GM12891 (cell line): ENCODE measurements around the gene SBK1.
"Not testable (repeated sequence)": the region's sequence is repeated elsewhere in the genome, so short reads cannot be mapped to it uniquely, and the experiment has no call there.

Source experiments
- DNase-seq: peaks from one replicate; pipeline ENCODE4 v3.0.0; 2011; ENCODE audit warnings: low spot score; ENCODE audit not compliant: insufficient read length
- FAIRE-seq: peaks from 2 replicates; lab custom pipeline; 2011; peaks lifted over from hg19 to GRCh38; lab: Jason Lieb, UNC
- PAX5 ChIP-seq: IDR thresholded peaks from 2 replicates; pipeline ENCODE4 v1.6.1; 2011; ENCODE audit warnings: low read length, moderate library complexity, mild to moderate bottlenecking; ENCODE audit not compliant: insufficient read depth, severe bottlenecking
- POLR2A ChIP-seq: IDR thresholded peaks from 2 replicates; pipeline ENCODE4 v1.6.1; 2011; ENCODE audit warnings: low read depth, low read length, control low read depth
- POLR2AphosphoS5 ChIP-seq: IDR thresholded peaks from 2 replicates; pipeline ENCODE4 v1.6.1; 2011; ENCODE audit warnings: low read depth, low read length, control low read depth
- POU2F2 ChIP-seq: IDR thresholded peaks from 2 replicates; pipeline ENCODE4 v1.6.1; 2011; ENCODE audit warnings: low read depth, mild to moderate bottlenecking, control low read depth, low read length, moderate library complexity
- SPI1 ChIP-seq: IDR thresholded peaks from 2 replicates; pipeline ENCODE4 v1.6.1; 2011; ENCODE audit warnings: low read depth, low read length, control low read depth
- TAF1 ChIP-seq: IDR thresholded peaks from 2 replicates; pipeline ENCODE4 v1.6.1; 2011; ENCODE audit warnings: low read depth, low read length, control low read depth

The SBK1 gene

DNA sequence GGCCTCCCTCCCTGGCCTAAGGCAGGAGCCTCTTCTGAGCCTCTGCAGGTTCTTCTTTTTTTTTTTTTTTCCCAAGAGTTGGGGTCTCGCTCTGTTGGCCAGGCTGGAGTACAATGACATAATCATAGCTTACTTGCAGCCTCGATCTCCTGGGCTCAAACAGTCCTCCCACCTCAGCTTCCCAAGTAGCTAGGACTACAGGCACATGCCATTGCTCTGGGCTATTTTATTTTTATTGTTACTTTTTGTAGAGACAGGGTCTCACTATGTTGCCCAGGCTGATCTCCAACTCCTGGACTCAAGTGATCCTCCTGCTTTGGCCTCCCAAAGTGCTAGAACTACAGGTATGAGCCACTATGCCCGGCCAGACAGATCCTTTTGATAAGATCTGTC is 32.6 kb downstream of the SBK1 start:
- no peak for DNase-seq
- FAIRE-seq: no peak
- no peak for TF ChIP-seq POU2F2
- no peak for TF ChIP-seq PAX5
- TF ChIP-seq POLR2A: no peak
- TF ChIP-seq POLR2AphosphoS5: no peak
- no peak for TF ChIP-seq TAF1
- no peak for TF ChIP-seq SPI1

DNA sequence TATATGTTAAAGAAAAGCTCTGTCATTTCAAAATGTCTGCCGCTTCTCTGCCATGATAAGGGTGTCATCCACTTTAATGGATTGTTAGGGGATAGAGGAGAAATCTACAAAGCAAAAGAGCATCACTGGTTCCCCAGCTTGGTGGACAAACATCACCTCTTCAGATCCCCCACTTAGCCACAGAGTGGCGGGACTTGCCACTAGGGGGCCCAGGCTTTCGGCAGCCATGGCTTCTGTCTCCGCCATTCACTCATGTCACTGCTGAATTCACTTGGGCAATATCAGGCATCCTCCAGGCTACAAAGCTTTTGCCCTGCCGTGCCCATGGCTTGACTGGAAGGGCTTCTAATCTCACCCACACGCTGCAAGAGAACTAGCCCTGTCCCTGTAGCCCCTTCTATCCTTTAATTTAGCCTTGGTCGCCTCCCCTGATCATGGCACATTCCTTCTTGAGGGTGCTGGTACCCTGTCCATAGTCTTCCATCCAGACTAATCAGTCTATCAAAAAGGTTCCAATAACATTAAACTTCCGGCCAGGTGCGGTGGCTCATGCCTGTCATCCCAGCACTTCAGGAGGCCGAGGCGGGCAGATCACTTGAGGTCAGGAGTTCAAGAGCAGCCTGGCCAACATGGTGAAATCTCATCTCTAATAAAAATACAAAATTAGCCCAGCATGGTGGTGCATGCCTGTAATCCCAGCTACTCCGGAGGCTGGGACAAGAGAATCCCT is 34.7 kb downstream of the SBK1 start:
- TF ChIP-seq SPI1 (no peak), POLR2A (no peak), POU2F2 (no peak), PAX5 (no peak), TAF1 (no peak), POLR2AphosphoS5 (no peak)
- no peak for FAIRE-seq
- peak; percentile 75 for DNase-seq

DNA sequence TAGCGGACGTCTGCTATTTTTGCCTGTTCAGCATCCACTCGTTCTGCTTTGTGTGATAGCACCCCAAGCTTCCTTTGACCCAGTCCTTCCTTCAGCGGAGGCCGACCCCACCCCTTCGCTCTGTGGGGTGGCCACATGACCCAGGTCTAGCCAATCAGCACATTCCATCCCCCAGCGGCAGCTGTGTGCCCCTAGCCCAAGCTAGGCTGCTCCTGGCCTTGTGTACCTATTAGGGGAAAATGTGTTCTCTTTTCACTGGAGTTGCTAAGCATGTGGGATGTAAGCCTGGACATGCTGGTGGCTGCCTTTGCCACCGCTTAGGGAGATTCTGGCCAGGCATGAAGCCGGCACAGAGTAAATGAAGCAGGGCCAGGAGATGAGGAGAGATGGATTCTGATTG is 37.9 kb downstream of the SBK1 start:
- DNase-seq, FAIRE-seq: not testable (repeated sequence)

DNA sequence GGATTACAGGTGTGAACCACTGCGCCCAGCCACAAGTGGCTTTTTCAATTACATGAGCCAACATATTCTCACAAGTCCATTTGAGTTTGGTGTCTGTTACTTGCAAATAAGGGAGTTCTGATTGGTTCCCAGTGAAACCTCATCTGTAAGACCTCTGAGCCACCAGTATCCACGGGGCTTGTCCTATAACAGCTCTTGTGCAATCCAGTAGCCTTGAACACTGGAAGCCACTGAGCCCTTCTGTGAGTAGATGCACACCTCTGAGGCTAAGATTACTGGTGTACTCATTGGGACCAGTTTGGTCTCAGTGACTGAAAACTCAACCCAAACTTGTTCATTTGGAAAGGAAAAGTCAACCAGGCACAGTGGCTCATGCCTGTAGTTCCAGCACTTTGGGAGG is 38.7 kb downstream of the SBK1 start:
- DNase-seq, FAIRE-seq: not testable (repeated sequence)

DNA sequence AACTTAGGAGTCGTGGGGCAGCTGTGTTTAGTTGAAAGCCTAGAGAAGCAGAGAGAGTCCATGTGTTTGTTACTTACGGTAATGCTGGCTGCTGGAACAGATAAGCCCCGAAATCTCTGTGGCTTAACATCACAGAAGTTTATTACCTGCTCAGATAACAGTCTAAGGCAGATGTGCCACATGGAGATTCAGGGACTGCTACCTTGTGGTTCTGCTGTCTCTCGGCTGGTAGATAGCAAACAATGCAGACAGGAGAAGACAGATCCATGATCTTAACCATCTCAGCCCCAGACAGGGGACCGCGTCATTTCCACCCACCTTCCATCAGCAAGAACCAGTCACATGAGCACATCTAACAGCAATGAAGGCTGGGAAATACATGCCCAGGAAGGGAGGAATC is 40.3 kb downstream of the SBK1 start:
- DNase-seq: not testable (repeated sequence)

DNA sequence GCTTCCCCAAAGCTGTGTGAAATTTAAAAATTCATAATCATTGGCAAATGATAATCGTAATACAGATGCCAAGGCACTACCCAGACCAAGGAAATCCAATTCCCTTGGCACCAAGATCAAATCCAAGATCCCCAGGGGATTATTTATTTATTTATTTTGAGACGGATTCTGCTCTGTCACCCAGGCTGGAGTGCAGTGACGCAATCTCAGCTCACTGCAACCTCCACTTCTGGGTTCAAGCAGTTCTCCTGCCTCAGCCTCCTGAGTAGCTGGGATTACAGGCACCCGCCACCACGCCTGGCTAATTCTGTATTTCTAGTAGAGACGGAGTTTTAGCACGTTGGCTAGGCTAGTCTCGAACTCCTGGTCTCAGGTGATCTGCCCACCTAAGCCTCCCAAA is 43.4 kb downstream of the SBK1 start:
- not testable (repeated sequence) for FAIRE-seq, DNase-seq

More for the DNA sequence above, 40.3 kb downstream of the SBK1 start:
- not testable (repeated sequence) for FAIRE-seq

DNA sequence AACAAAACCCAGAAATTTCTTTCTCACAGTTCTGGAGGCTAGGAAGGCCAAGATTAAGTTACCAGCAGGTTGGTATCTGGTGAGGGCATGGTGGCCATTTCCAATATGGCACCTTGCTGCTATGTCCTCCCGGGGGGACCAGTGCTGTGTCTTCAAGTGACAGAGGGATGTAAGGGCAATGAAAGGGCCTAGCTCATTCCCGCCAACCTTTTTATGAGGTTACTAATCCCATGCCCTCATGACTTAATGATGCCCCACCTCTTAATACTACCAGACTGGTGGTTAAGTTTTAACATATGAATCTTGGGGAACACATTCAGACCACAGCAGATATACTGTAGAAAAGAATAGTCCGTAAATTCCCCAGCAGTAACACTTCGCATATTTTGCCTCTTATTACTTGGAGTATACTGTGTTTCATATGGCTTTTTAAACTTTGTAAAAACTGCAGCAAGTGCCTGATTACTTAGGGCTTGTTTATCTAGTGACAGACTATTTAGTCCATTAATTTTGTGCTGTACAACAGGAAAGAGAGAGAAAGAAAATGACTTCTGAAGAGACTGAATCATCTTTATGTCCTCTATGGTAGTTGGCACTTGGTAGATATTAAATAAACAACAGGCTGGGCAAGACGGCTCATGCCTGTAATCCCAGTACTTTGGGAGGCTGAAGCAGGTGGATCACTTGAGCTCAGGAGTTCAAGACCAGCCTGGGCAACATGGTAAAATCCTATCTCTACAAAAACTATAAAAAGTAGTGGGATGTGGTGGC is 44.8 kb downstream of the SBK1 start:
- FAIRE-seq, DNase-seq: not testable (repeated sequence)

DNA sequence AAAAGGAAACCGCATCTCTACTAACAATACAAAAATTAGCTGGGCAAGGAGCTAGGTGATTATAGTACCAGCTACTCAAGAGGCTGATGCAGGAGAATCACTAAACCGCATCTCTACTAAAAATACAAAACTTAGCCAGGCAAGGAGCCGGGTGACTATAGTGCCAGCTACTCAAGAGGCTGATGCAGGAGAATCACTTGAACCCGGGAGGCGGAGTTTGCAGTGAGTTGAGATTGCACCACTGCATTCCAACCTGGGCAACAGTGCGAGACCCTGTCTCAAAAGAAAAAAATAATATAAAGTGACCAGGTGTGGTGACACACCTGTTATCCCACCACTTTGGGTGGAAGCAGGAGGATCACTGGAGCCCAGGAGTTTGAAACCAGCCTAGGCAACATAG is 45.9 kb downstream of the SBK1 start:
- not testable (repeated sequence) for FAIRE-seq, DNase-seq

DNA sequence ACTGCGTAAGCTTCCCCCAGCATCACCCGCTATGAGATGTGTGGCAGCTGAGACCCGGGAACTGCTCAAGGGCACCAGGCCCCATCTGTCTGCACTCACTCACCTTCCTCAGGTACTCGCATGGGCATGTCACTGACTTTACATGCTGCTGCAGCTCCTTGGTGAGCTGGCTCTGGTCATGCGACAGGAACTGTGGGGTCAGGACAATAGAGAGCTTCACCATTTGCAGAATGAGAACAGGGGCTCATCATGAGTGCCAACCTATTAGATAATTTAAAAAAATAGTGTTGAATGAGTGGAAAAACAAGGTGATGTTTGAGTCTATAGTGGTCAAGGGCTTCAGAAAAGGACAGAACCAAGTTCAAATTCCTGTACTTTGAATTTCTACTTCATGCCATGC is 70.3 kb downstream of the SBK1 start:
- FAIRE-seq, DNase-seq: not testable (repeated sequence)

DNA sequence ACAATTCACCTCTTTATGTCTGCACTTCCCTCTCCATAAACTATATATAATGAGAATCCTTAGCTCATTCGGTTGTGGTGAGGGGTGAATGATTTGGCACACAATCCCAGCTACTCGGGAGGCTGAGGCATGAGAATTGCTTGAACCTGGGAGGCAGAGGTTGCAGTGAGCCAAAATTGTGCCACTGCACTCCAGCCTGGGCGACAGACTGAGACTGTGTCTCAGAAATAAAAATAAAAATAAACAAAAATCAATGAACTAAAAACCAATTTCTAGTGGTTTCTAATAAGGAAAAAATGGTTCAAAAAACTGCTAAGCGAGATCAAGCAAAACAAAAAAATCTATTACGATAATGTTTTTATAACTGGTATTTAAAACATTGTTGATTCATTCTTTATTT is 71.1 kb downstream of the SBK1 start, which contains the start of gene NPIPB6:
Gene NPIPB6, minus strand, starts transcription at position 101 of the 400 bp plus-strand sequence. CDS start 686 bp downstream, outside the sequence.
- FAIRE-seq, DNase-seq: not testable (repeated sequence)

DNA sequence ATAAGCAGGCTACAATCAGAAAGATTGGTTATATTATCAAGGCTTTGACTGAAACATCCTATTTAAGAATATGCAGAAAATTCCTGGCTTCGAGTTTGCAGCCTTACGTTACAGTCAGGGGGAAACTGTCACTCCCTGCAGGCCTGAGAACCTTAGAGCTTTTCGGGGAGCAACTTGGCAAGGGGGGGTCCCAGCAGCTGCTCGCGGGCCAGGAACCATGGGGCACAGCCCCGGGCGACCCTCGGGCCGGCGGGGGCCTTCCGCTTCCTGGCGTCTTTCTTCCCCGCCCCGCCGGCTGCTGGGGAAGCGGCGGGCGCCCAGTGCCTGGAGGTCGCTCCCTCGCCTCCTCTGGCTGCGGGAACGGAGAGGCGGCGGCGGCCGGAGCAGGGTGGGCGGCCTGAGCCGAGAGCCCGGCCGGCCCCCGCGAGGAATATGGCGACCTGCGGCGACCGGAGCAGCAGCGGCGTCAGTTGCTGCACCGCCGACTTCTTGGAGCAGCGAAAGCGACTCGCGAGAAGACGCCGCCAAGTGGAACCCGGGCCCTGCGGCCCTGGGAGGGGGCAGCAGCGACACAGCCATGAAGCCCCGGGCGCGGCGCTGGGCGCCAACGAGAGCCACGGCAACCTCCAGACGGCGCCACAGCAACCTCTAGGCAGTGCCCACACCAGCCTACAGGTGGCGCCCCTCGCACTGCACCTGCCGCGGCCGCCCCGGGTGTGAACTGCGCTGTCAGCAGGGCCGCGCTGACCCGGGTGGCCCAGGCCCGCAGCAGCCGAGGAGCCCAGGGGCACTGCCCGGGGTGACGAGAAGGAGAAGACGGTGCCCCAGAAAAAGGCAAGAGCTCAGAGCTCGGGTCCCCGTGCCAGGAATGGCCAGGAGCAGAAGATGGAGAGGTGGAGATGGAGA is 72.2 kb downstream of the SBK1 start:
- not testable (repeated sequence) for DNase-seq
- peak; percentile 92 for FAIRE-seq

DNA sequence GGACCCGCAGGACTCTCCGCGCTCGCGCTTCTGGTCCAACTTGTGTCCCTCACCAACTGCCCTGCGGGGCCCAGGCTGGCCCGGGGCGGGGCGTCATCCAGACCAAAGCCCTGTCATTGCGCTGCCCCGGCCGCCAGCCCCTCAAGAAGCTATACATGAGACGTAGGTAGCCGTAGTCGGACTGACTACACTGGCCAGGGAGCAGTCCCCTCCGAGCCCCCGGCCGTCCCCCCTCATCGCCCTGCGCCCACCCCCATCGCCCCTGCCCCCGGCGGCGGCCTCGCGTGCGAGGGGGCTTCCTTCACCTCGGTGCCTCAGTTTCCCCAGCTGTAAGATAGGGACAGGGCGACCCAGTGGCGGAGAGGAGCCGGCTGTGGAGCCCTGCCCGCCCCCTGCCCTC is 75.6 kb downstream of the SBK1 start:
- FAIRE-seq, DNase-seq: not testable (repeated sequence)
